ENCODE measurements around the gene SH3RF1. TPM values are rescaled to one million over a fixed set of nuclear protein-coding genes. Genes with fewer than 3 reads are reported as not detected.

SH3RF1 gene
- total RNA-seq, 3 donors from 2014 or later = 20.2 to 37.0 (median 27.9) TPM

DNA sequence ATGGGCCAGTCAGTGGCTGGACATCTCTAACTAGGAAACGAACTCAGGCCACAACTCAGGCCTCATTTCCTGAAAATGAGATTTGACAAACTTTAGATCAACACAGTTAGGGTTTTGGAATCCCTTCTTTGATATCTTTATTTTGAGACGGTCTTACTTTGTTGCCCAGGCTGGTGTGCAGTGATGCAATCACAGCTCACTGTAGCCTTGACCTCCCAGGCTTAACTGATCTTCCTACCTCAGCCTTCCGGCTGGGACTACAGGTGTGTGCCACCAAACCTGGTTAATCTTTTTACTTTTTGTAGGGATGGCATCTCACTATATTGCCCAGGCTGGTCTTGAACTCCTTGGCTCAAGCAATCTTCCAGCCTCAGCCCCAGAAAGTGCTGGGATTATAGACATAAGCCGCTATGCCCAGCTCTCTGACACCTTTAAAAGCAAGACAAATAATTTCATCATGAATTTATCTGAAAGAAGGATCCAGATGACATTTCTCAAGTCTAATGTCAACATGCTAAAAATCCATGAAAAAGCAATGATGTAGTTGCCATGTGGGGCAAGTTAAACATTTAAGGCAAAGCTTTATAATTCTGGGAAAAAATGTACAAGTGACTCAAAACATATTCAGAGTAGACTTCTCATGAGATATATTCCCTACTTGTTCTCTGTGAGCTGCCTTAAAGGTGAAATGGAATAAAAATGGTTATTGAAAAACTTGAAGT lies 171.6 kb downstream of the SH3RF1 start:
- intact Hi-C loops (cut with DNase I; ENCODE audit: low total_unique reads) = no loop called here
- no peaks in the 10 kb centered on the region for H3K27me3 ChIP-seq
- no peak for DNase-seq (ENCODE audit: low spot score in 2 of 2)
- H3K4me1 ChIP-seq = no peaks in the 10 kb centered on the region
- no peak overlapping the region for H3K27ac ChIP-seq
- TF ChIP-seq, protein P1, sequence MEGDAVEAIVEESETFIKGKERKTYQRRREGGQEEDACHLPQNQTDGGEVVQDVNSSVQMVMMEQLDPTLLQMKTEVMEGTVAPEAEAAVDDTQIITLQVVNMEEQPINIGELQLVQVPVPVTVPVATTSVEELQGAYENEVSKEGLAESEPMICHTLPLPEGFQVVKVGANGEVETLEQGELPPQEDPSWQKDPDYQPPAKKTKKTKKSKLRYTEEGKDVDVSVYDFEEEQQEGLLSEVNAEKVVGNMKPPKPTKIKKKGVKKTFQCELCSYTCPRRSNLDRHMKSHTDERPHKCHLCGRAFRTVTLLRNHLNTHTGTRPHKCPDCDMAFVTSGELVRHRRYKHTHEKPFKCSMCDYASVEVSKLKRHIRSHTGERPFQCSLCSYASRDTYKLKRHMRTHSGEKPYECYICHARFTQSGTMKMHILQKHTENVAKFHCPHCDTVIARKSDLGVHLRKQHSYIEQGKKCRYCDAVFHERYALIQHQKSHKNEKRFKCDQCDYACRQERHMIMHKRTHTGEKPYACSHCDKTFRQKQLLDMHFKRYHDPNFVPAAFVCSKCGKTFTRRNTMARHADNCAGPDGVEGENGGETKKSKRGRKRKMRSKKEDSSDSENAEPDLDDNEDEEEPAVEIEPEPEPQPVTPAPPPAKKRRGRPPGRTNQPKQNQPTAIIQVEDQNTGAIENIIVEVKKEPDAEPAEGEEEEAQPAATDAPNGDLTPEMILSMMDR (IDR thresholded peaks at IDR 0.05) = no peak
- TF ChIP-seq POLR2AphosphoS5 (IDR thresholded peaks at IDR 0.05) (no peak), POLR2A (IDR thresholded peaks at IDR 0.05) (no peak)
- H3K9me3 ChIP-seq = no peaks in the 10 kb centered on the region
- no peaks in the 10 kb centered on the region for H3K36me3 ChIP-seq
- H3K4me3 ChIP-seq = no peak overlapping the region

DNA sequence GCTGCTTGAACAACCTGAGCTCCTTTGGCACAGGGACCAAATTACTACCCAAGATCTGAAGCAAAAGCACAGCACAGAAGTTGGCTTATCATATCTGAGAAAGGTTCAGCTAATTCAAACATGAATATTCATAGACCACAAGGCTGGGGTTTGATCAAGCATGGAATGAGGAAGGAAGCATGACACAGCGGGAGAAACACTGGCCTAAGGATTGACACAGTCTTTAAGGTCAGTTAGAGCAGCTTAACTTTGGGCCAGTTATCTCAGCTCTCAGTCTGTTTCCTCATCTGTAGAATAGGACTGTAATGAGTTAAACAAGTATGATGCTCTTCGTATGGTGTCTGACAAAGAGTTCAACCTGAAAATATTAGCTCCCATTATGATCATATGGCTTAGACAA lies 172.2 kb downstream of the SH3RF1 start:
- no peak for TF ChIP-seq POLR2AphosphoS5 (IDR thresholded peaks at IDR 0.05)
- no peak for TF ChIP-seq POLR2A (IDR thresholded peaks at IDR 0.05)
- TF ChIP-seq, protein P1 (IDR thresholded peaks at IDR 0.05) = no peak
- intact Hi-C loops (cut with DNase I; ENCODE audit: low total_unique reads) = no loop called here
- no peaks in the 10 kb centered on the region for H3K36me3 ChIP-seq

DNA sequence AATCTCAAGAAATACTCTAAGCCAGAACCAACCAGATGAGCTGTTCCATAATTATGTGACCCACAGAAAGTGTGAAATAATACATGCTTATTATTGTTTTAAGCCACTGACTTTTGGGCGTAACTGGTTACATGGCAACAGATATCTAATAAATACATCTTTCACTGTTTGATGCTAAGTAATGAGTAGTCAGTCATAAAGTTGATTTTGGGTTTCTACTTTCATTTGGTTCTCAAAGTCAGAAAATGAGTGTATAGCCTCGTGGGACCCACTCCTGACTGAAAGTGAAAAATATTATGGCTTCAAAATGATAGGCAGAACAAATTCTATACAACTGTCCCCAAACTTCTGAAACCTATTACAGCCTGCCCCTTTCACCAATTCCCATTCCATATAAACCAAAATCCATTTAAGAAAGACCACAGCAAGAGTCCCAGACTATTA lies 172.7 kb downstream of the SH3RF1 start:
- TF ChIP-seq POLR2AphosphoS5 (IDR thresholded peaks at IDR 0.05) (no peak), POLR2A (IDR thresholded peaks at IDR 0.05) (no peak)
- TF ChIP-seq, protein P1 (IDR thresholded peaks at IDR 0.05) = no peak
- no peaks in the 10 kb centered on the region for H3K9me3 ChIP-seq
- no peak overlapping the region for H3K27ac ChIP-seq
- no peaks in the 10 kb centered on the region for H3K36me3 ChIP-seq
- intact Hi-C loops (cut with DNase I; ENCODE audit: low total_unique reads) = no loop called here
- no peak for DNase-seq (ENCODE audit: low spot score in 2 of 2)
- H3K4me1 ChIP-seq = no peaks in the 10 kb centered on the region
- H3K4me3 ChIP-seq = no peak overlapping the region
- H3K27me3 ChIP-seq = no peaks in the 10 kb centered on the region

More for the DNA sequence above, 172.2 kb downstream of the SH3RF1 start:
- no peaks in the 10 kb centered on the region for H3K27me3 ChIP-seq
- H3K9me3 ChIP-seq = no peaks in the 10 kb centered on the region
- no peaks in the 10 kb centered on the region for H3K4me1 ChIP-seq
- no peak overlapping the region for H3K4me3 ChIP-seq
- no peak for DNase-seq (ENCODE audit: low spot score in 2 of 2)
- no peak overlapping the region for H3K27ac ChIP-seq

DNA sequence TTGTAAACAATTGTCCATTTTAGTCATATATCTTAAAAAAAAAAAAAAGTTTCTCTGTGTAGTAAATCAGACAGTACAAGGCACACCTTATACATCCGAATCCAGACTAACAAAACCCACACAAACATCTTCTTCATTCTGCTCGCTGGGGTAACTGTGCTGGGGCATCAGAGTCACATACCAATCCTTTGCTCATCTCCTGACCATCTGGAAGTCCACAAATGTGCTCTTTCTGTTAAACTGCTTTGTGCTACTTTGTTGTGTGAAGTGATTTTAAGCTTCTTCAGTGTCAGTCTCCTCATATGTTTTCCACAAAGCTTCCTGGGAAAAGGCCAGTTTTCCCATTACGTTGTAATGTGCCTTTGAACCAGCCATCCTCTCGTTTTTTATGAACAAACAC lies 174.5 kb downstream of the SH3RF1 start:
- no peak for TF ChIP-seq POLR2A (IDR thresholded peaks at IDR 0.05)
- TF ChIP-seq, protein P1 (IDR thresholded peaks at IDR 0.05) = no peak
- no peak for TF ChIP-seq POLR2AphosphoS5 (IDR thresholded peaks at IDR 0.05)

DNA sequence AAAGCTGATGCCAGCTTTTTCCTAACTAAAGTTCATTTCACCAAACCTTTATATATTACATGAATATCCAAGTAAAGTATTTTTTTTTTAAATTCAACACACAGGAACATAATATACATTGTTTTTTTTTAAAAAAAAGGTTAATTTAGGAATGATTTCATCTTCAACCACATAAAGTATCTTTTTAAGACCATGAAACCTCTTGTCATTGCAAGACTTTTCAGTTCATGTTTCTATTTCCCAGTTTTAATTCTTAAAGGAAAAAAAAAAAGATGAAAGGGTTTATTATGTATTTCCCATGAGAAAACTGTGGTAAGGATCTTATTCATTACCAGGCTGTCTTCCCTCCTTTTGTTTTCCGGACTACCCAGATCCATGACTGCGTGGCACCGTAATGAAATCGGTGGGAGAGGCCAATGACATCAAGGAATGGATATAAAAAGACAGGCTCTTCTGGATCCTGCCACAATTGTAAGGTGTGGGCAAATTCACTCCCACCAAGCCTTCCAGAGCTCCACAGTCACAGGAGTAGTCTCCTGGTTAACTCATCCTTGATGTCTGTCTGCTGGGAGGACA lies 176.0 kb downstream of the SH3RF1 start:
- no peaks in the 10 kb centered on the region for H3K36me3 ChIP-seq
- no peaks in the 10 kb centered on the region for H3K27me3 ChIP-seq
- H3K27ac ChIP-seq = no peak overlapping the region
- TF ChIP-seq, protein P1 (IDR thresholded peaks at IDR 0.05) = no peak
- TF ChIP-seq POLR2AphosphoS5 (IDR thresholded peaks at IDR 0.05) (no peak), POLR2A (IDR thresholded peaks at IDR 0.05) (no peak)
- H3K4me3 ChIP-seq = no peak overlapping the region
- peaks cover 12 to 13% of the 10 kb centered on the region in 2 donors for H3K9me3 ChIP-seq
- intact Hi-C loops (cut with DNase I; ENCODE audit: low total_unique reads) = no loop called here
- no peak for DNase-seq (ENCODE audit: low spot score in 2 of 2)
- no peaks in the 10 kb centered on the region for H3K4me1 ChIP-seq

More for the DNA sequence above, 174.5 kb downstream of the SH3RF1 start:
- Histone ChIP-seq H3K27me3 (no peaks in the 10 kb centered on the region), H3K9me3 (peaks cover 4 to 9% of the 10 kb centered on the region in 2 donors), H3K36me3 (no peaks in the 10 kb centered on the region), H3K4me1 (no peaks in the 10 kb centered on the region), H3K4me3 (no peak overlapping the region), H3K27ac (no peak overlapping the region)
- no peak for DNase-seq (ENCODE audit: low spot score in 2 of 2)
- intact Hi-C loops (cut with DNase I; ENCODE audit: low total_unique reads) = no loop called here
